ENCODE results near the gene ZNF521.

- TF ChIP-seq CTCF (IDR thresholded peaks at IDR 0.05) (no peak), POLR2A (IDR thresholded peaks at IDR 0.05) (no peak)
Measured at GRCh38 chr18:25103468-25104155, 248.4 kb downstream of the ZNF521 start.

Measured in thyroid gland (tissue), 4 donors.